CD14-positive monocyte (primary cell): Measurements from ENCODE around the gene PROZ. TPM values are rescaled to one million over a fixed set of nuclear protein-coding genes. Genes with fewer than 3 reads are reported as not detected.

Experiments used
- DNase-seq, 3 donors: peaks; one replicate each; pipeline ENCODE4 v3.0.0-alpha.2; 2011 to 2022
- H2AFZ ChIP-seq: 2 replicates; pipeline ENCODE4 v1.6.0; 2012; ENCODE audit warnings: mild to moderate bottlenecking, low read depth, low read length, inconsistent platforms; ENCODE audit not compliant: insufficient read depth, poor library complexity, severe bottlenecking
- H3K27ac ChIP-seq, 2 donors: 1 replicate in 1 of 2; 2 replicates in 1 of 2; pipeline ENCODE4 v1.5.1; 2012 to 2013; ENCODE audit warnings: low read length in 2 of 2, control low read depth in 1 of 2, inconsistent platforms in 1 of 2, low read depth in 1 of 2, mild to moderate bottlenecking in 1 of 2
- H3K27me3 ChIP-seq, 2 donors: one replicate each; pipeline versions ENCODE4 v1.6.0 to v1.6.1; 2011 to 2013; ENCODE audit warnings: low read length in 2 of 2; ENCODE audit not compliant: control insufficient read depth in 2 of 2, insufficient read depth in 2 of 2
- H3K36me3 ChIP-seq, 2 donors: replicated peaks in 1 of 2; 1 replicate in 1 of 2; 2 replicates in 1 of 2; pipeline versions ENCODE4 v1.5.1 to v1.6.1; 2012 to 2013; ENCODE audit warnings: low read length in 2 of 2, control low read depth in 1 of 2, inconsistent platforms in 1 of 2, mild to moderate bottlenecking in 1 of 2; ENCODE audit not compliant: insufficient read depth in 2 of 2, control insufficient read depth in 1 of 2
- H3K4me1 ChIP-seq, 2 donors: 1 replicate in 1 of 2; 2 replicates in 1 of 2; pipeline versions ENCODE4 v1.5.1 to v1.6.1; 2012 to 2013; ENCODE audit warnings: low read length in 2 of 2, control low read depth in 1 of 2, inconsistent platforms in 1 of 2, mild to moderate bottlenecking in 1 of 2, moderate library complexity in 1 of 2; ENCODE audit not compliant: insufficient read depth in 2 of 2, control insufficient read depth in 1 of 2
- H3K4me2 ChIP-seq: replicated peaks from 2 replicates; pipeline ENCODE3; 2012; ENCODE audit warnings: low read length, moderate library complexity, mild to moderate bottlenecking; ENCODE audit not compliant: poor library complexity, severe bottlenecking; ENCODE audit errors: extremely low read depth
- H3K4me3 ChIP-seq, 3 experiments: fragments of 200-600 bp in 1 of 3; sonication (generic) in 1 of 3; replicated peaks in 1 of 3; 1 replicate in 2 of 3; 2 replicates in 1 of 3; pipeline ENCODE4 v1.5.1; 2011 to 2013; ENCODE audit warnings: low read length in 3 of 3, mild to moderate bottlenecking in 3 of 3, control low read depth in 2 of 3, low read depth in 2 of 3, inconsistent platforms in 1 of 3, moderate library complexity in 1 of 3
- H3K79me2 ChIP-seq: 2 replicates; pipeline ENCODE4 v1.6.0; 2012; ENCODE audit warnings: mild to moderate bottlenecking, control low read depth, inconsistent platforms, low read length, moderate library complexity; ENCODE audit not compliant: insufficient read depth
- H3K9ac ChIP-seq: 2 replicates; pipeline ENCODE4 v1.6.0; 2017; ENCODE audit warnings: low read length, mild to moderate bottlenecking; ENCODE audit not compliant: insufficient read depth, poor library complexity, severe bottlenecking
- H3K9me3 ChIP-seq, 2 donors: replicated peaks in 1 of 2; 1 replicate in 1 of 2; 2 replicates in 1 of 2; pipeline versions ENCODE4 v1.5.1 to v1.6.1; 2012 to 2013; ENCODE audit warnings: low read length in 2 of 2, control low read depth in 1 of 2; ENCODE audit not compliant: control insufficient read depth in 1 of 2, insufficient read depth in 1 of 2
- H4K20me1 ChIP-seq: 2 replicates; pipeline ENCODE4 v1.6.0; 2012; ENCODE audit warnings: mild to moderate bottlenecking, low read length, control low read depth, moderate library complexity; ENCODE audit not compliant: insufficient read depth
- H3K27ac Mint-ChIP-seq, 7 donors: one replicate each; pipeline ENCODE4 v1.8.0; 2020; ENCODE audit warnings: mild to moderate bottlenecking in 7 of 7, mixed read lengths in 7 of 7, moderate library complexity in 6 of 7, inconsistent platforms in 2 of 7
- H3K27me3 Mint-ChIP-seq, 3 donors: one replicate each; pipeline ENCODE4 v1.8.0; 2021 to 2022; ENCODE audit warnings: low read depth in 3 of 3, mild to moderate bottlenecking in 3 of 3, mixed read lengths in 3 of 3, moderate library complexity in 3 of 3, inconsistent platforms in 1 of 3
- H3K36me3 Mint-ChIP-seq, 2 donors: one replicate each; pipeline ENCODE4 v1.8.0; 2020; ENCODE audit warnings: mixed read lengths in 2 of 2, inconsistent platforms in 1 of 2, mild to moderate bottlenecking in 1 of 2
- H3K4me1 Mint-ChIP-seq: one replicate; pipeline ENCODE4 v1.8.0; 2020; ENCODE audit warnings: mild to moderate bottlenecking, mixed read lengths
- H3K4me3 Mint-ChIP-seq, 2 donors: one replicate each; pipeline ENCODE4 v1.8.0; 2020; ENCODE audit warnings: mild to moderate bottlenecking in 2 of 2, mixed read lengths in 2 of 2, moderate library complexity in 1 of 2
- H3K9me3 Mint-ChIP-seq, 7 donors: one replicate each; pipeline ENCODE4 v1.8.0; 2020 to 2022; ENCODE audit warnings: mixed read lengths in 7 of 7, mild to moderate bottlenecking in 6 of 7, moderate library complexity in 6 of 7, inconsistent platforms in 2 of 7
- WGBS: methylation state at CpG from one replicate; pipeline ENCODE4 v1.1.5; 2013; ENCODE audit warnings: missing lambda C conversion rate; ENCODE audit not compliant: insufficient coverage; 5-methylcytosine and 5-hydroxymethylcytosine counted together
- intact Hi-C, 2 donors: fragments of 100-400 bp; cut with micrococcal nuclease; formaldehyde crosslinking; loops; one replicate each; pipeline versions ENCODE4 v1.15.0 to v1.15.1; 2023
- polyA plus RNA-seq, 3 donors: library from polyadenylated mRNA; depleted of rRNA in 1 of 3; unstranded in 2 of 3; stranded (reverse) in 1 of 3; fragments of 300-500 nt in 2 of 3; fragments of >200 nt in 1 of 3; fragmentation: Illumina TruSeq in 2 of 3; gene quantifications; 1 replicate in 2 of 3; 2 replicates in 1 of 3; pipeline ENCODE4 v1.2.3, GENCODE V29; 2012 to 2021
- TF ChIP-seq, protein P1 (sequence below): fragments of 200-600 bp; IDR thresholded peaks from one replicate; pipeline ENCODE4 v1.8.0; 2022; ENCODE audit warnings: antibody characterized with exemption, mild to moderate bottlenecking

The PROZ gene
- polyA plus RNA-seq, 3 donors, result not detected

- H3K79me2 ChIP-seq, result no peaks in the 10 kb centered on the region
- H3K36me3 ChIP-seq, result no peaks in the 10 kb centered on the region
- Mint-ChIP-seq H3K4me1 (peaks cover 15% of the 10 kb centered on the region), H3K27me3 (peaks cover 11 to 27% (median 23%) of the 10 kb centered on the region in 3 donors), H3K4me3 (no peak overlapping the region), H3K27ac (peak overlapping the region in 1 of 7 donors; percentile 2), H3K36me3 (peaks cover 21 to 29% of the 10 kb centered on the region in 2 donors), H3K9me3 (peaks cover 0 to 8% (median 4%) of the 10 kb centered on the region in 7 donors)
- no peak for DNase-seq
- H3K4me3 ChIP-seq, result no peak overlapping the region
- peaks cover 0 to 4% of the 10 kb centered on the region in 2 donors for H3K27me3 ChIP-seq
- H4K20me1 ChIP-seq, result no peaks in the 10 kb centered on the region
- no peak overlapping the region for H2AFZ ChIP-seq
- H3K9me3 ChIP-seq, result peaks cover 0 to 3% of the 10 kb centered on the region in 2 donors
- WGBS, result 94% methylated on average over 4 of the region's 7 CpGs
- TF ChIP-seq, protein P1, sequence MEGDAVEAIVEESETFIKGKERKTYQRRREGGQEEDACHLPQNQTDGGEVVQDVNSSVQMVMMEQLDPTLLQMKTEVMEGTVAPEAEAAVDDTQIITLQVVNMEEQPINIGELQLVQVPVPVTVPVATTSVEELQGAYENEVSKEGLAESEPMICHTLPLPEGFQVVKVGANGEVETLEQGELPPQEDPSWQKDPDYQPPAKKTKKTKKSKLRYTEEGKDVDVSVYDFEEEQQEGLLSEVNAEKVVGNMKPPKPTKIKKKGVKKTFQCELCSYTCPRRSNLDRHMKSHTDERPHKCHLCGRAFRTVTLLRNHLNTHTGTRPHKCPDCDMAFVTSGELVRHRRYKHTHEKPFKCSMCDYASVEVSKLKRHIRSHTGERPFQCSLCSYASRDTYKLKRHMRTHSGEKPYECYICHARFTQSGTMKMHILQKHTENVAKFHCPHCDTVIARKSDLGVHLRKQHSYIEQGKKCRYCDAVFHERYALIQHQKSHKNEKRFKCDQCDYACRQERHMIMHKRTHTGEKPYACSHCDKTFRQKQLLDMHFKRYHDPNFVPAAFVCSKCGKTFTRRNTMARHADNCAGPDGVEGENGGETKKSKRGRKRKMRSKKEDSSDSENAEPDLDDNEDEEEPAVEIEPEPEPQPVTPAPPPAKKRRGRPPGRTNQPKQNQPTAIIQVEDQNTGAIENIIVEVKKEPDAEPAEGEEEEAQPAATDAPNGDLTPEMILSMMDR, result no peak
- intact Hi-C loops, result no loop called here
- H3K27ac ChIP-seq, result no peak overlapping the region
- peaks cover 0 to 13% of the 10 kb centered on the region in 2 donors for H3K4me1 ChIP-seq
- no peak overlapping the region for H3K4me2 ChIP-seq
- no peak overlapping the region for H3K9ac ChIP-seq
Measured at GRCh38 chr13:113168211-113168610, 9.8 kb downstream of the PROZ start.

DNA sequence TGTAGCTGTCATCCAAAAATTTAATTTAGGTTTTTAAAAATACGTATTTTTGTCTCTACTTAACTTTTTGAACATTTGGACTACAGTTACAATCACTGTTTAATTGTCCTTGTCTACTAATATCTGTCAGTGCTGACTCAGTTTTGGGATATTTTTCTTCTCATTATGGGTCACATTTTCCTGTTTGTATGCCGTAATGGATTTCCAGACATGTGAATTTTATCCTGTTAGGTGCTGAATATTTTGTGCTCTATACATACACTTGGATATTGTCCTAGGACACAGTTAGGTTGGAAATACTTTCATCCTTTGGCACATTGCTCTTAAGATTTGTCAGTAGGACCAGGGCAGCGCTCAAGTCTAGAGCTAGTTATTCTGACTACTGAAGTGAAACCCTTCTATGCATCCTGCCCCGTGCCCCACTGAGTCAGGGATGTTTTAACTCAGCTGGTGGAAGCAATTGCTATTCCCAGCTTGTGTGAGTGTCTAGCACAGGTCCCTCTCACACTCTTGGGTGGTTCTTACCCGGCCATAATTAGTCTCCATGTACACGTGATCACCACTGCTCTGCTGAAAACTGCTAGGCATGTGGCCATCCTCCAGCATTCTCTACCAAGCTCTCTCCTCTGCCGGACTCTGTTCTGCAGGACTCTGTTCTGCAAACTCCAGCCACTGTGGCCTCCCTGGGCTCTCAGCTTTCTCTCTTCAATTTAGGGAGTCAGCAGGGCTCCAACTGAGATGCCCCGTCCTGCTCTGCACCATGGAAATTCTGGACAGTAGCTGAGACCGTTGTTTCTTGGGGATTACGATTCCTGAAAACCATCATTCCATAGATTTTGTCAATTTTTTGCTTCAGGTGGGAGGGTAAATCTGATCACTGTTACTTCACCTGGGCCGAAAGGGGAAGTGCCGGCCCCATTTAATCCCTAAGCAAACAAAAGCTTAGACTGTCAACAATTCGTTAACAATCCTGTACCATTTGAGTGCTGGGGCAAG lies 11.1 kb downstream of the PROZ start:
- no peak overlapping the region for H3K9ac ChIP-seq
- Mint-ChIP-seq H3K27ac (peak overlapping the region in 1 of 7 donors; percentile 62), H3K4me3 (no peak overlapping the region), H3K9me3 (peaks cover 0 to 4% (median 4%) of the 10 kb centered on the region in 7 donors), H3K36me3 (peaks cover 21 to 29% of the 10 kb centered on the region in 2 donors), H3K27me3 (peaks cover under 1 to 13% (median 10%) of the 10 kb centered on the region in 3 donors), H3K4me1 (peaks cover 19% of the 10 kb centered on the region)
- no peak overlapping the region for H3K27ac ChIP-seq
- H3K27me3 ChIP-seq, result no peaks in the 10 kb centered on the region
- intact Hi-C loops, result no loop called here
- H3K4me3 ChIP-seq, result no peak overlapping the region
- no peak overlapping the region for H2AFZ ChIP-seq
- TF ChIP-seq, protein P1, result no peak
- no peak overlapping the region for H3K4me2 ChIP-seq
- WGBS, result 98% methylated on average over 6 of the region's 13 CpGs
- peaks cover 0 to 3% of the 10 kb centered on the region in 2 donors for H3K9me3 ChIP-seq
- H3K79me2 ChIP-seq, result no peaks in the 10 kb centered on the region
- H3K36me3 ChIP-seq, result no peaks in the 10 kb centered on the region
- DNase-seq, result no peak
- H3K4me1 ChIP-seq, result peaks cover 0 to 13% of the 10 kb centered on the region in 2 donors
- H4K20me1 ChIP-seq, result no peaks in the 10 kb centered on the region
